ENCODE results near the gene ISY1.
"Not testable (repeated sequence)": the region's sequence is repeated elsewhere in the genome, so short reads cannot be mapped to it uniquely, and the experiment has no call there.

ISY1 gene

GRCh38 chr3:129103296-129103695 lies 57.6 kb downstream of the ISY1 start:
- Histone ChIP-seq H3K4me3 (ENCODE audit: low read length) (no peak overlapping the region), H3K9me3 (replicated peaks; ENCODE audit: low read length) (no peaks in the 10 kb centered on the region), H3K27me3 (ENCODE audit: control insufficient read depth, insufficient read depth, low read length) (no peaks in the 10 kb centered on the region), H3K36me3 (ENCODE audit: insufficient read depth, low read length) (peaks cover 19% of the 10 kb centered on the region), H3K4me2 (ENCODE audit: low read length) (no peak overlapping the region), H3K4me1 (ENCODE audit: control insufficient read depth, insufficient read depth, low read length) (no peaks in the 10 kb centered on the region), H3K9ac (ENCODE audit: low read depth, low read length) (no peak overlapping the region)

- Histone ChIP-seq H3K9me3 (replicated peaks; ENCODE audit: low read length) (no peaks in the 10 kb centered on the region), H3K9ac (ENCODE audit: low read depth, low read length) (no peak overlapping the region), H3K4me3 (ENCODE audit: low read length) (no peak overlapping the region), H3K4me1 (ENCODE audit: control insufficient read depth, insufficient read depth, low read length) (no peaks in the 10 kb centered on the region), H3K27me3 (ENCODE audit: control insufficient read depth, insufficient read depth, low read length) (no peaks in the 10 kb centered on the region), H3K4me2 (ENCODE audit: low read length) (no peak overlapping the region), H3K36me3 (ENCODE audit: insufficient read depth, low read length) (peaks cover 11% of the 10 kb centered on the region)
These were observed 59.3 kb downstream of the ISY1 start for GRCh38 chr3:129101370-129102138.

DNA sequence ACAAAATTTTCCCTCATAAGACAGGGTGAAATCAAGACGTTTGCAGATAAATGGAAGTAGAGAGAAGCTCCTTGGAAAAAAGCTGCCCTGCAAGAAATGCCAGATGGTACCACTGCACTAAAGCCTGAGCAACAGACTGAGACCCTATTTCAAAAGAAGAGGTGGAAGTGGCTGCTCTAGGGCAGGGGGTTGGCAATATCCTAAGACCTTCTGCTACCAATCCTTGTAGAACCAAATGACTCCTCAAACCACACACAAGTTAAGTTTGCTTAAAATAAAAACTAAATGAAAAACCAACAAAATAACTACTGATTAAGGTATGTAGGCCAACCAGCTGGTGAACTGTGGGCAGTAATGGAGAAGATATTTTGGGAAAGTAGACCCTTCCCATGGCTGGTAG lies 60.6 kb downstream of the ISY1 start:
- Histone ChIP-seq H3K27me3 (ENCODE audit: control insufficient read depth, insufficient read depth, low read length) (no peaks in the 10 kb centered on the region), H3K4me1 (ENCODE audit: control insufficient read depth, insufficient read depth, low read length) (no peaks in the 10 kb centered on the region), H3K4me2 (ENCODE audit: low read length) (no peak overlapping the region), H3K36me3 (ENCODE audit: insufficient read depth, low read length) (peaks cover 11% of the 10 kb centered on the region), H3K4me3 (ENCODE audit: low read length) (no peak overlapping the region), H3K9ac (ENCODE audit: low read depth, low read length) (no peak overlapping the region), H3K9me3 (replicated peaks; ENCODE audit: low read length) (no peaks in the 10 kb centered on the region)

- Histone ChIP-seq H3K4me1 (ENCODE audit: control insufficient read depth, insufficient read depth, low read length) (no peaks in the 10 kb centered on the region), H3K4me3 (ENCODE audit: low read length) (no peak overlapping the region), H3K9me3 (replicated peaks; ENCODE audit: low read length) (no peaks in the 10 kb centered on the region), H3K9ac (ENCODE audit: low read depth, low read length) (no peak overlapping the region), H3K27me3 (ENCODE audit: control insufficient read depth, insufficient read depth, low read length) (no peaks in the 10 kb centered on the region), H3K4me2 (ENCODE audit: low read length) (no peak overlapping the region), H3K36me3 (ENCODE audit: insufficient read depth, low read length) (peaks cover 15% of the 10 kb centered on the region)
These were observed 65.6 kb downstream of the ISY1 start for GRCh38 chr3:129095285-129095684.

DNA sequence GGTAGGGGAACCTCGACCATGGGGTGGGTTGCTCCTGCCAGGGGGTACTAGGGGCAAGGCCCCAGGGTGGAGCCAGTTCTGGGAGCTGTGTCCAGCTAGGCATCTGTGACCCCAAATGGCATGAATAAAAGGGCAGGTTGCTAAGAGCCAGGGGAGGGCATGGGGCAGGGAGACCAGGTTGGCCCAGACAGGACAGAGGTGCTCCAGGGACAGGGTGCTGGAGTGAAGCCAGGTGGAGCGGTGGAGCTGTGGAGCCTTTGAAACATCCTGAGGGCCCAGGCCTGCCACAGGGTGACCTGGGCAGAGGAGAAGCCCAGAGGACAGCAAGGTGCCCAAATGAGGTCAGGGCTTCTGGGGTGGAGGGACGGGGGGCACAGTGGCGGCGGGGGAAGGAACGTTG lies 72.6 kb downstream of the ISY1 start:
- H3K4me3 ChIP-seq (ENCODE audit: low read length); H3K9me3 ChIP-seq (replicated peaks; ENCODE audit: low read length); H3K4me2 ChIP-seq (ENCODE audit: low read length); H3K27me3 ChIP-seq (ENCODE audit: control insufficient read depth, insufficient read depth, low read length); H3K4me1 ChIP-seq (ENCODE audit: control insufficient read depth, insufficient read depth, low read length); H3K36me3 ChIP-seq (ENCODE audit: insufficient read depth, low read length); H3K9ac ChIP-seq (ENCODE audit: low read depth, low read length): not testable (repeated sequence)

- H3K4me2 ChIP-seq (ENCODE audit: low read length); H3K9ac ChIP-seq (ENCODE audit: low read depth, low read length); H3K4me1 ChIP-seq (ENCODE audit: control insufficient read depth, insufficient read depth, low read length); H3K36me3 ChIP-seq (ENCODE audit: insufficient read depth, low read length); H3K9me3 ChIP-seq (replicated peaks; ENCODE audit: low read length); H3K27me3 ChIP-seq (ENCODE audit: control insufficient read depth, insufficient read depth, low read length); H3K4me3 ChIP-seq (ENCODE audit: low read length): not testable (repeated sequence)
These were observed 73.0 kb downstream of the ISY1 start for GRCh38 chr3:129087904-129088303.

- Histone ChIP-seq H3K4me3 (ENCODE audit: low read length) (no peak overlapping the region), H3K9ac (ENCODE audit: low read depth, low read length) (no peak overlapping the region), H3K4me1 (ENCODE audit: control insufficient read depth, insufficient read depth, low read length) (peaks cover 4% of the 10 kb centered on the region), H3K27me3 (ENCODE audit: control insufficient read depth, insufficient read depth, low read length) (no peaks in the 10 kb centered on the region), H3K4me2 (ENCODE audit: low read length) (no peak overlapping the region), H3K36me3 (ENCODE audit: insufficient read depth, low read length) (peaks cover 6% of the 10 kb centered on the region), H3K9me3 (replicated peaks; ENCODE audit: low read length) (no peaks in the 10 kb centered on the region)
These were observed 73.6 kb downstream of the ISY1 start for GRCh38 chr3:129087138-129087702.

DNA sequence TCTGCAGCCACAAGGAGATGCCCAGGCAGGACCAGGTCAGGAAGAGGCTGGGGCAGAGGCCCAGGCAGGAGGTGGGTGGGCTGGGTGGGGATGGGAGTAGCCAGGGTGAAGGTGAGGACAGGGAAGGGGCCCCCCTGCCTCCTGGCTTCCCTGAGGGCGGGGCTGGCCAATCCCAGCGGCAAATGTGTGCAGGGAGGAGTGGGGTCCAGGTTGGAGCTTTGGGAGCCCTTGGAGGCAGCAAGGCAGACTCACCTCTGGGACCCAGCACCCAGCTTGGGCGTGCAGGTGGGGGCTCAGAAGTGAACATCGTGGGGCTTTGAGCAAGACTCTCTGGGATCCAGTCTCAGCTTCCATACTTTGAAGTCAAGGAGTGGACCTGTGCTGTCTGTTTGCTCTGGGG lies 75.0 kb downstream of the ISY1 start:
- no peaks in the 10 kb centered on the region for H3K9me3 ChIP-seq (replicated peaks; ENCODE audit: low read length)

GRCh38 chr3:129085165-129085715 lies 75.6 kb downstream of the ISY1 start:
- no peaks in the 10 kb centered on the region for H3K27me3 ChIP-seq (ENCODE audit: control insufficient read depth, insufficient read depth, low read length)
- no peak overlapping the region for H3K9ac ChIP-seq (ENCODE audit: low read depth, low read length)
- peaks cover 4% of the 10 kb centered on the region for H3K4me1 ChIP-seq (ENCODE audit: control insufficient read depth, insufficient read depth, low read length)
- H3K4me2 ChIP-seq (ENCODE audit: low read length) = no peak overlapping the region
- H3K36me3 ChIP-seq (ENCODE audit: insufficient read depth, low read length) = no peaks in the 10 kb centered on the region
- no peaks in the 10 kb centered on the region for H3K9me3 ChIP-seq (replicated peaks; ENCODE audit: low read length)
- H3K4me3 ChIP-seq (ENCODE audit: low read length) = no peak overlapping the region

More for the DNA sequence above, 75.0 kb downstream of the ISY1 start:
- Histone ChIP-seq H3K36me3 (ENCODE audit: insufficient read depth, low read length) (no peaks in the 10 kb centered on the region), H3K4me3 (ENCODE audit: low read length) (no peak overlapping the region), H3K4me2 (ENCODE audit: low read length) (no peak overlapping the region), H3K27me3 (ENCODE audit: control insufficient read depth, insufficient read depth, low read length) (no peaks in the 10 kb centered on the region), H3K9ac (ENCODE audit: low read depth, low read length) (no peak overlapping the region), H3K4me1 (ENCODE audit: control insufficient read depth, insufficient read depth, low read length) (peaks cover 4% of the 10 kb centered on the region)

- Histone ChIP-seq H3K9me3 (replicated peaks; ENCODE audit: low read length) (no peaks in the 10 kb centered on the region), H3K36me3 (ENCODE audit: insufficient read depth, low read length) (no peaks in the 10 kb centered on the region), H3K9ac (ENCODE audit: low read depth, low read length) (no peak overlapping the region)
These were observed 76.4 kb downstream of the ISY1 start for GRCh38 chr3:129084501-129084900.

GRCh38 chr3:129082026-129082425 lies 78.8 kb downstream of the ISY1 start:
- Histone ChIP-seq H3K36me3 (ENCODE audit: insufficient read depth, low read length) (no peaks in the 10 kb centered on the region), H3K4me1 (ENCODE audit: control insufficient read depth, insufficient read depth, low read length) (peaks cover under 1% of the 10 kb centered on the region), H3K9ac (ENCODE audit: low read depth, low read length) (no peak overlapping the region), H3K4me3 (ENCODE audit: low read length) (no peak overlapping the region), H3K4me2 (ENCODE audit: low read length) (no peak overlapping the region), H3K27me3 (ENCODE audit: control insufficient read depth, insufficient read depth, low read length) (peaks cover 4% of the 10 kb centered on the region), H3K9me3 (replicated peaks; ENCODE audit: low read length) (no peaks in the 10 kb centered on the region)

More at GRCh38 chr3:129084501-129084900, 76.4 kb downstream of the ISY1 start:
- Histone ChIP-seq H3K4me3 (ENCODE audit: low read length) (no peak overlapping the region), H3K4me2 (ENCODE audit: low read length) (no peak overlapping the region), H3K4me1 (ENCODE audit: control insufficient read depth, insufficient read depth, low read length) (peaks cover 4% of the 10 kb centered on the region), H3K27me3 (ENCODE audit: control insufficient read depth, insufficient read depth, low read length) (peaks cover 4% of the 10 kb centered on the region)

- no peaks in the 10 kb centered on the region for H3K36me3 ChIP-seq (ENCODE audit: insufficient read depth, low read length)
- H3K9me3 ChIP-seq (replicated peaks; ENCODE audit: low read length) = no peaks in the 10 kb centered on the region
- peaks cover 4% of the 10 kb centered on the region for H3K27me3 ChIP-seq (ENCODE audit: control insufficient read depth, insufficient read depth, low read length)
- no peak overlapping the region for H3K4me2 ChIP-seq (ENCODE audit: low read length)
- no peak overlapping the region for H3K4me3 ChIP-seq (ENCODE audit: low read length)
- H3K4me1 ChIP-seq (ENCODE audit: control insufficient read depth, insufficient read depth, low read length) = no peaks in the 10 kb centered on the region
- H3K9ac ChIP-seq (ENCODE audit: low read depth, low read length) = no peak overlapping the region
These were observed 79.4 kb downstream of the ISY1 start for GRCh38 chr3:129081503-129081902.
